Activated CD8-positive, alpha-beta memory T cell treated with anti-CD3 and anti-CD28 coated beads, Interleukin-2, amount 50 U/mL, for 1 hour (primary cell): Measurements from ENCODE around the gene WWOX.

ENCODE experiments used
- DNase-seq: peaks from one replicate; pipeline ENCODE4 v3.0.0-alpha.2; 2020; ENCODE audit errors: extremely low read depth

Gene WWOX

GRCh38 chr16:78796221-78796866, 696.9 kb downstream of the WWOX start:
- DNase-seq, result no peak

- no peak for DNase-seq
These were observed 700.0 kb downstream of the WWOX start for GRCh38 chr16:78799429-78799828.

- no peak for DNase-seq
These were observed 701.1 kb downstream of the WWOX start for GRCh38 chr16:78800523-78800922.

- no peak for DNase-seq
These were observed 704.7 kb downstream of the WWOX start for GRCh38 chr16:78804058-78804735.

GRCh38 chr16:78805556-78805955, 706.1 kb downstream of the WWOX start:
- no peak for DNase-seq

GRCh38 chr16:78811247-78811646, 711.8 kb downstream of the WWOX start:
- DNase-seq, result no peak

GRCh38 chr16:78812582-78812981, 713.1 kb downstream of the WWOX start:
- DNase-seq, result no peak

- no peak for DNase-seq
These were observed 714.3 kb downstream of the WWOX start for GRCh38 chr16:78813661-78814311.

GRCh38 chr16:78815713-78816112, 716.3 kb downstream of the WWOX start:
- no peak for DNase-seq

GRCh38 chr16:78816499-78817195, 717.2 kb downstream of the WWOX start:
- DNase-seq, result no peak

GRCh38 chr16:78817200-78817739, 717.8 kb downstream of the WWOX start:
- DNase-seq, result no peak

- no peak for DNase-seq
These were observed 721.9 kb downstream of the WWOX start for GRCh38 chr16:78821335-78821734.

- DNase-seq, result no peak
These were observed 723.1 kb downstream of the WWOX start for GRCh38 chr16:78822509-78822908.

- no peak for DNase-seq
These were observed 723.6 kb downstream of the WWOX start for GRCh38 chr16:78823027-78823426.

- DNase-seq, result no peak
These were observed 729.8 kb downstream of the WWOX start for GRCh38 chr16:78829280-78829679.

GRCh38 chr16:78830599-78830998, 731.1 kb downstream of the WWOX start:
- no peak for DNase-seq

- DNase-seq, result no peak
These were observed 732.6 kb downstream of the WWOX start for GRCh38 chr16:78832100-78832499.

- no peak for DNase-seq
These were observed 737.5 kb downstream of the WWOX start for GRCh38 chr16:78836802-78837491.

- DNase-seq, result no peak
These were observed 738.3 kb downstream of the WWOX start for GRCh38 chr16:78837706-78838105.

- DNase-seq, result no peak
These were observed 738.8 kb downstream of the WWOX start for GRCh38 chr16:78838276-78838675.

GRCh38 chr16:78842950-78843349, 743.5 kb downstream of the WWOX start:
- DNase-seq, result no peak

- no peak for DNase-seq
These were observed 744.5 kb downstream of the WWOX start for GRCh38 chr16:78843978-78844377.
